MV-4-11 (cell line): ENCODE results near the gene WDR70.
A peak's percentile ranks its signal among the peaks of the same experiment; 100 is the strongest.
"Not testable (repeated sequence)": the region's sequence is repeated elsewhere in the genome, so short reads cannot be mapped to it uniquely, and the experiment has no call there.

Experiments used
- DNase-seq: peaks from one replicate; lab custom pipeline; 2025; lab: John Stamatoyannopoulos, UW

The WDR70 gene

DNA sequence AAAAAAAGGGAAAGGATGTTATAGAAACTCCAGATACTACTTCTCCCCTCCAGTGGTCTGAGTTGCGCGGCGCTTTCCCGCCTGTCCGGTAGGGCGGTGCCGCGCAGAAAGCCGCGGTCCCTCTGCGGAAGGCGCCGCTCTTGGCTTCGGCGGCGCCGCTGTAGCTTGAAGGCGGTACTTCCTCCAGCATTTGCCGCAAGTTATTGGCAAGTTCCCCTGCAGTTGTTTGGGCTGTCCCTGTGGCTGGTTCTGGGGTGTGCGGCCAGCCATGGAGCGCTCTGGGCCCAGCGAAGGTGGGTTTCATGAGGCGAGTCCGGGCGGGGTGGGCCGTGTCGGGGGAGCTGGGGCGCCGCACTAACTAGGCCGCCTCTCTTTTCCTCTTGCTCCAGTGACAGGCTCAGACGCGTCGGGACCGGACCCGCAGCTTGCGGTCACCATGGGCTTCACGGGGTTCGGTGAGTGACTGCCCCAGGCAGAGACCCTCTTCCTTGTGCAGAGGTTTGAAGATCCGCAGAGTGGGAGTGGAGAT lies at the start of gene WDR70:
WDR70 (plus strand) TSS at position 219 of the 529 bp plus-strand sequence; CDS start at position 269, 50 bp downstream.
- peak; percentile 96 for DNase-seq

- DNase-seq, result not testable (repeated sequence)
Measured at GRCh38 chr5:37334754-37335153, 44.4 kb upstream of the WDR70 start.

- not testable (repeated sequence) for DNase-seq
Measured at GRCh38 chr5:37342741-37343140, 36.4 kb upstream of the WDR70 start.

GRCh38 chr5:37355161-37355560 lies 24.0 kb upstream of the WDR70 start:
- no peak for DNase-seq

- no peak for DNase-seq
Measured at GRCh38 chr5:37370550-37370863, 8.6 kb upstream of the WDR70 start.

- peak; percentile 92 for DNase-seq
Measured at GRCh38 chr5:37370864-37371726, 8.0 kb upstream of the WDR70 start, which contains the start of gene NUP155. TSS of gene NUP155 (minus strand) at chr5:37371106. CDS start at chr5:37370977, 129 bp downstream.

- no peak for DNase-seq
Measured at GRCh38 chr5:37375091-37375490, 4.0 kb upstream of the WDR70 start.

DNA sequence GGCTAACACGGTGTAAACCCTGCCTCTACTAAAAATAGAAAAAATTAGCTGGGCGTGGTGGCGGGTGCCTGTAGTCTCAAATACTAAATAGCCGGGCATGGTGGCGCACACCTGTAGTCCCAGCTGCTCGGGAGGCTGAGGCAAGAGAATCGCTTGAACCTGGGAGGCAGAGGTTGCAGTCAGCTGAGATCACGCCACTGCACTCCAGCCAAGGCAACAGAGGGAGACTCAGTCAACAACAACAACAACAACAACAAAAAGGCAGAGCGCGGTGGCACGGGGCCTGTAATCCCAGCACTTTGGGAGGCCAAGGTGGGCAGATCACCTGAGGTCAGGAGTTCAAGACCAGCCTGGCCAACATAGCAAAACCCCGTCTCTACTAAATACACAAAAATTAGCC lies 1.1 kb upstream of the WDR70 start:
- not testable (repeated sequence) for DNase-seq

GRCh38 chr5:37391591-37391990 lies 12.5 kb downstream of the WDR70 start:
- peak; percentile 94 for DNase-seq

DNA sequence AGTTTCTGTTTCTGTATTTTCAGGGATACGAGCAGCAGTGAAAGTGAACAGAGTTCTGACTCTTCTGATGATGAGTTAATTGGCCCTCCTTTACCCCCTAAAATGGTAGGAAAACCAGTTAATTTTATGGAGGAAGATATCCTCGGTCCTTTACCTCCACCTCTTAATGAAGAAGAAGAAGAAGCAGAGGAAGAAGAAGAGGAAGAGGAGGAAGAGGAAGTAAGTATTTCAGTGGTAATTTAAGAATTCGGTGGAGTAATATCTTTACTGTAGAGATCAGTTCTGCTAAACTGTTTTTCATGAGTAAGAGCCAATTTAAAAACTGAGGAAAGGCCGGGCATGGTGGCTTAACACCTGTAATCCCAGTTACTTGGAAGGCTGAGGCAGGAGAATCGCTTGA lies 17.2 kb downstream of the WDR70 start:
- DNase-seq, result peak; percentile 71

DNA sequence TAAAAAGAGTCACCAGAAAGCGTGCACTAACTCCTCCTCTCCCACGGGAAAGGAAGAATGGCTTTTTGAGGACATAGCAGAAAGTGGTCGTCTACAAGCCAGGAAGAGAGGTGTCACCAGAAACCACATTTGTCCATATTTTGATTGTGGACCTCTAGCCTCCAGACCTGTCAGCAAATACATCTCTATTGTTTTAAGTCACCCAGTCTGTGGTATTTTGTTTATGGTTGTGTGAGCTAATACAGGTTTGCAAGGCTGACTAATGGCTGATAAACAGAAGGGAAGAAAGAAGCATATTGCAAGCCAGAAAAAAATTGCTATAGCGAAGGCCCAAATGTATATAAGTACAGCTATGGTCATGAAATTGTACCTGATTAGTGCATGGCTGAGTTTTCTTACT lies 21.4 kb downstream of the WDR70 start:
- DNase-seq, result no peak

- no peak for DNase-seq
Measured at GRCh38 chr5:37412515-37412914, 33.4 kb downstream of the WDR70 start.

- not testable (repeated sequence) for DNase-seq
Measured at GRCh38 chr5:37415456-37415855, 36.3 kb downstream of the WDR70 start.

GRCh38 chr5:37417347-37417746 lies 38.2 kb downstream of the WDR70 start:
- no peak for DNase-seq

DNA sequence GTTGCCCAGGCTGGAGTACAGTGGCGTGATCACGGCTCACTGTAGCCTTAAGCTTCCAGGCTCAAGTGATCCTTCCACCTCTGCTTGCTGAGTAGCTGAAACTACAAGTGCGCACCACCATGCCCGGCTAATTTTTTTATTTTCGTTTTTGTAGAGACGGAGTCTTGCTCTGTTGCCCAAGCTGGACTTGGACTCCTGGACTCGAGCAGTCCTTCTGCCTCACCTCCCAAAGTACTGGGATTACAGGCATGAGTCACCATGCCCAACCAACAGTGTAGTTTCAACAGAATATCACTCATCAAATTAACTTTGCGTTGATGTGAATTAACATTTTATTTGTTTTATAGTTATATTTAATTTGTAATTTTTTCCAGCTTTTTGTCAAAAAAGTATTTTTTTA lies 45.3 kb downstream of the WDR70 start:
- DNase-seq, result no peak

- no peak for DNase-seq
Measured at GRCh38 chr5:37428044-37428443, 48.9 kb downstream of the WDR70 start.

DNA sequence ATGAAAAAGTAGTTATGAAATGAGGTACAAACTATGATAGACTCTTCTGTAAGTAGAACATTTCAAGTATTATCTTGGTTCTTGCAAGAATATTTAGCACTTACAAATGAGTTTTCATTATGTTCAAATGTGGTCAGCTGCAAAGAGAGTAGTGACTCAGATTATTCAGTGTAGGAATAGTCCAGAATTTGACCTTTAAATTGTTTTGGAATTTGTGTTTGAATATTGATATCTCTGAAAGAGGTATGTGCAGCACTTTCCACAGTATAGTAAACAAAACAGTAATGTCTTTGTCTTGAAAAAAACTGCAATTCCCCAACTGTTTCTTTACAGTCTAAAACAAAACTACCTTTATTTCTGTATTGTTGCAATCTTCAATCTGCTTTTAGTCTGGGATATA lies 56.1 kb downstream of the WDR70 start:
- no peak for DNase-seq

- peak; percentile 4 for DNase-seq
Measured at GRCh38 chr5:37436146-37436934, 57.2 kb downstream of the WDR70 start.

DNA sequence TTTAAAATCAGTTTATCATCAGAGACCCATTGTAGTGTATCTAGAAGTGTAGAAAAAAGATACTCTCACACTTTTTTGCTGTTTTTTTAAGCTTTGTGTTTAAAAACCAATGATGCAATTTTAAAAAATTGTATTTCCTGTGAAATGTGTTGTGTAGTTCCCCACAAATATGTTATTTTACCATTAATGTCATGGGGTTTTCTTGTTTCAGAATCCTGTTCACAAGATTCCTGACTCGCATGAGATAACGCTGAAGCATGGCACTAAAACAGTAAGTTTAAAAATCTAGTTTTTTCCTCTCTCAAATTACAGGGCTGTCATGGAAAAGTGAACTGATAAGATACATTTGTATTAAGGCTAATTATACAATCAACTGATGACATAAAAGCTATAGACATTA lies 58.6 kb downstream of the WDR70 start:
- DNase-seq, result no peak

GRCh38 chr5:37445783-37446182 lies 66.7 kb downstream of the WDR70 start:
- DNase-seq, result peak; percentile 73

DNA sequence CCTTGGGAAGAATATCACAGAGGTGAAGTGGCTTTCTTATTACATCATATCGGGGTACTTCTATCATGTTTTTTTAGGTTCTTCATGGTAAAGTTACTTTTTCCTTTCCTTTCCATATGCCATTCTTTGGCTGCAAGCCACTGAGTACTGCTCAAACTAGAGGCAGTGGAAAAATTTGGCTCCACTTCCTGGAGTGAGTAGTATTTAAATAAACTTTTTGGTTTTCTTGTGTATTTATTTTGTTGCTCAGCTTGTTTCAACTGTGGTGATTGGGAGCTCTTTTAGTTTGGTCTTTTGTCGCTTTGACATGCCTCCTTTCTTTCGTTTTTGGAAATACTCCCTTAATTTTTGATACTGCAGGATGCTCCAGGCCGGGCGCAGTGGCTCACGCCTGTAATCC lies 69.8 kb downstream of the WDR70 start:
- DNase-seq, result no peak

DNA sequence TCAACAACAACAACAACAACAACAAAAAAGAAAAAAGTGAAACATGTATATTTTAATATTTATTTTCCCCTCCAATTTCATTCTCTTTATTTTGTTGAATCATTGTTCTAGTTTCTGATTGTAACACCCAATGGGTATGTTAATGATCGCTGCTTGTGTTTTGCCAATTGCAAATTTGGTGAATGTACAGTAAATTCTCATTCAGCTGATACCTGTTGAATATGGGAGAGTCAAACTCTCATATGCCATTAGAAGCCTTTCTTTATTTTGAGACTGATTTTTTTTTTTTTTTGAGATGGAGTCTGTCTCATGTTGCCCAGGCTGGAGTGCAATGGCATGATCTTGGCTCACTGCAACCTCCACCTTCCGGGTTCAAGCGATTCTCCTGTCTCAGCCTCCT lies 72.9 kb downstream of the WDR70 start:
- not testable (repeated sequence) for DNase-seq

GRCh38 chr5:37453252-37453651 lies 74.1 kb downstream of the WDR70 start:
- not testable (repeated sequence) for DNase-seq
